Gastrocnemius medialis (tissue), 4 donors: ENCODE measurements around the gene AGPAT3. TPM values are rescaled to one million over a fixed set of nuclear protein-coding genes. Genes with fewer than 3 reads are reported as not detected.

Experiments used
- ATAC-seq, 2 donors: fragments of 150-250 bp; one replicate each; pipeline ENCODE4 v1.9.1; 2016
- DNase-seq, 2 donors: peaks; one replicate each; pipeline ENCODE4 v3.0.0-alpha.2; 2019
- H3K27ac ChIP-seq, 4 donors: fragments of 200-600 bp; sonication (generic); 1 replicate in 1 of 4; 2 replicates in 3 of 4; pipeline ENCODE4 v1.5.1; 2016 to 2018; ENCODE audit warnings: mild to moderate bottlenecking in 2 of 4, moderate library complexity in 1 of 4
- H3K27me3 ChIP-seq, 3 donors: fragments of 200-600 bp; sonication (generic) in 2 of 3; 1 replicate in 1 of 3; 2 replicates in 2 of 3; pipeline versions ENCODE4 v1.5.1 to v1.6.0; 2016 to 2019; ENCODE audit warnings: mild to moderate bottlenecking in 1 of 3, moderate library complexity in 1 of 3
- H3K36me3 ChIP-seq, 2 donors: fragments of 200-600 bp; sonication (generic) in 1 of 2; one replicate each; pipeline ENCODE4 v1.5.1; 2017 to 2018
- H3K4me1 ChIP-seq, 2 donors: fragments of 200-600 bp; sonication (generic) in 1 of 2; one replicate each; pipeline ENCODE4 v1.5.1; 2016 to 2017; ENCODE audit warnings: mild to moderate bottlenecking in 2 of 2
- H3K4me3 ChIP-seq, 4 donors: fragments of 200-600 bp; sonication (generic) in 3 of 4; 1 replicate in 1 of 4; 2 replicates in 3 of 4; pipeline ENCODE4 v1.5.1; 2016 to 2019; ENCODE audit warnings: mild to moderate bottlenecking in 2 of 4
- H3K9me3 ChIP-seq, 3 donors: fragments of 200-600 bp; sonication (generic) in 2 of 3; 1 replicate in 1 of 3; 2 replicates in 2 of 3; pipeline ENCODE4 v1.5.1; 2016 to 2019
- CTCF ChIP-seq, 5 experiments: fragments of 450-650 bp in 3 of 5; fragments of 200-600 bp in 2 of 5; sonication (generic) in 2 of 5; IDR thresholded peaks in 4 of 5; conservative IDR thresholded peaks in 1 of 5; 1 replicate in 4 of 5; 2 replicates in 1 of 5; pipeline ENCODE4 v1.5.1; 2016 to 2019; ENCODE audit warnings: antibody characterized with exemption in 5 of 5, mild to moderate bottlenecking in 3 of 5, moderate library complexity in 3 of 5
- POLR2A ChIP-seq, 2 donors: fragments of 450-650 bp; IDR thresholded peaks; one replicate each; pipeline ENCODE4 v1.6.1; 2017; ENCODE audit warnings: antibody characterized with exemption in 2 of 2, mild to moderate bottlenecking in 2 of 2, moderate library complexity in 2 of 2
- in situ Hi-C, 4 donors: fragments of 200-750 bp; cut with MboI; loops; one replicate each; pipeline versions ENCODE4 v1.15.0 to v1.8.0; 2017; ENCODE audit warnings: low sequenced_read_pairs in 4 of 4
- intact Hi-C: fragments of 100-400 bp; cut with DNase I; formaldehyde crosslinking; loops from one replicate; pipeline ENCODE4 v1.15.1; 2023; ENCODE audit warnings: low total_unique reads
- total RNA-seq, 4 donors: library from RNA; depleted of rRNA; stranded (reverse); fragments of >200 nt; gene quantifications; one replicate each; pipeline versions ENCODE4 v1.1.0 to v1.2.3, GENCODE V29; 2016

The AGPAT3 gene
- total RNA-seq, 4 donors from 2014 or later = 44.2 to 102 (median 59.3) TPM

- H3K9me3 ChIP-seq = no peaks in the 10 kb centered on the region
- no peak for TF ChIP-seq CTCF (IDR thresholded peaks at IDR 0.05 in 4 of 5, conservative IDR thresholded peaks at IDR 0.05 in 1 of 5)
- TF ChIP-seq POLR2A (IDR thresholded peaks at IDR 0.05) = peak; percentile 17 to 26
- intact Hi-C loops (loop anchor here (2.0 to 5.0 kb wide), 3 partner anchors 23 to 100 kb away; no protein-coding TSS in a partner anchor), in situ Hi-C loops (loop anchor here in 1 of 4 donors (25.0 kb wide), 1 partner anchor 90 kb away; no protein-coding TSS in a partner anchor)
- no peaks in the 10 kb centered on the region for H3K36me3 ChIP-seq
- H3K27ac ChIP-seq = peak overlapping the region; percentile 94 to 98 (median 96)
- peak overlapping the region in 2 of 4 donors; percentile 15 to 34 for H3K4me3 ChIP-seq
- H3K4me1 ChIP-seq = peaks cover 58 to 86% of the 10 kb centered on the region in 2 donors
- ATAC-seq (peak in 1 of 2 donors; percentile 20), DNase-seq (peak; percentile 49 to 71)
- H3K27me3 ChIP-seq = no peaks in the 10 kb centered on the region
Measured at GRCh38 chr21:43927591-43928221, 62.7 kb downstream of the AGPAT3 start.

GRCh38 chr21:43928222-43929125 lies 63.5 kb downstream of the AGPAT3 start:
- intact Hi-C loops = loop anchor here (1.0 to 5.0 kb wide), 4 partner anchors 24 to 101 kb away; no protein-coding TSS in a partner anchor
- DNase-seq (peak; percentile 50 to 82), ATAC-seq (peak; percentile 39 to 48)
- Histone ChIP-seq H3K36me3 (no peaks in the 10 kb centered on the region), H3K4me3 (peak overlapping the region in 3 of 4 donors; percentile 25 to 34 (median 29)), H3K27me3 (no peaks in the 10 kb centered on the region), H3K9me3 (no peaks in the 10 kb centered on the region), H3K4me1 (peaks cover 56 to 87% of the 10 kb centered on the region in 2 donors), H3K27ac (peak overlapping the region; percentile 94 to 98 (median 96))
- TF ChIP-seq POLR2A (IDR thresholded peaks at IDR 0.05) (no peak), CTCF (IDR thresholded peaks at IDR 0.05 in 4 of 5, conservative IDR thresholded peaks at IDR 0.05 in 1 of 5) (no peak)
- in situ Hi-C loops = loop anchor here in 1 of 4 donors (25.0 kb wide), 1 partner anchor 91 kb away; no protein-coding TSS in a partner anchor

DNA sequence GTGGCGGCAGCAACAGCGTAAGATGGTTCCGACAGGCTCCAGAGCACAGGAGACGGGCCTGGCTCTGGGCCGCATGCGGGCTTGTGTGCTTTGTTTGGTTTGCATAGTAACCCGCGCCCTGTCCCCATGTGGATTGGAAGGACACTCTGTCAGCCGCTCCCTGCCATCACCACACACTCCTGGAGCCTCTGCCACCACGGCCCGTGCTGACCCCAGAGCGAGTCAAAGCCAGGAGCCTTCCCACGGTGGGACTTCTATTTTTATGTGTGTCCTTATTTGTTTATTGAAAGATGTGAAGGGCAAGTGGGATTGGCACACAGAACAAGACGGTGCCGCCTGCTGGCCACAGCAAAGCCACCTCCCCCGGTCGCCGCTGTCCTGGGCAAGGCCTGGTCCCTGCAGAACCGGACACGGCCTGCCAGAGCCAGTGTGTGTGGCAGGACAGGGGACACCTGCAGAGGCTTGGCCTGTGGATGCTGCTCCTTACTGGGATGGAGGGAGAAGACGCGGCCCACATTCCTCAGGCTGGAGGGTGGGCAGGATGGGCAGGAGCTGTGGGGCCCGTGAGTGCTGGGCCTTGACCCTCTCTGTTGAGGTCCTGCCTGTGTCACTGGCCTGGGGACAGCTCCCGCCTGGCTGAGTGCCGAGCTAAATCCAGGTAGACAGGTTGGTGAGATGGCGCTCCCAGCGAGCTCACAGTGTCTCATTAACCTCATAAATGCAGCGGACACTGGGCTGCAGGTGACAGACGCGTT lies 64.4 kb downstream of the AGPAT3 start:
- Histone ChIP-seq H3K9me3 (no peaks in the 10 kb centered on the region), H3K27ac (peak overlapping the region; percentile 94 to 98 (median 96)), H3K4me3 (peak overlapping the region in 3 of 4 donors; percentile 25 to 29 (median 29)), H3K4me1 (peaks cover 50 to 81% of the 10 kb centered on the region in 2 donors), H3K27me3 (no peaks in the 10 kb centered on the region), H3K36me3 (no peaks in the 10 kb centered on the region)
- ATAC-seq = peak; percentile 67 to 69
- peak; percentile 91 to 96 for DNase-seq
- intact Hi-C loops (loop anchor here (1.0 to 5.0 kb wide), 4 partner anchors 24 to 102 kb away; no protein-coding TSS in a partner anchor), in situ Hi-C loops (loop anchor here in 1 of 4 donors (25.0 kb wide), 1 partner anchor 92 kb away; no protein-coding TSS in a partner anchor)
- TF ChIP-seq POLR2A (IDR thresholded peaks at IDR 0.05) (peak; percentile 37 to 51), CTCF (IDR thresholded peaks at IDR 0.05 in 4 of 5, conservative IDR thresholded peaks at IDR 0.05 in 1 of 5) (peak; percentile 41 to 58 (median 48))
